Measurements from ENCODE around the gene PRPF19. TPM values are rescaled to one million over a fixed set of nuclear protein-coding genes. Genes with fewer than 3 reads are reported as not detected.

The PRPF19 gene
- total RNA-seq, 3 donors from 2014 or later: 61.1 to 74.1 (median 64.6) TPM

DNA sequence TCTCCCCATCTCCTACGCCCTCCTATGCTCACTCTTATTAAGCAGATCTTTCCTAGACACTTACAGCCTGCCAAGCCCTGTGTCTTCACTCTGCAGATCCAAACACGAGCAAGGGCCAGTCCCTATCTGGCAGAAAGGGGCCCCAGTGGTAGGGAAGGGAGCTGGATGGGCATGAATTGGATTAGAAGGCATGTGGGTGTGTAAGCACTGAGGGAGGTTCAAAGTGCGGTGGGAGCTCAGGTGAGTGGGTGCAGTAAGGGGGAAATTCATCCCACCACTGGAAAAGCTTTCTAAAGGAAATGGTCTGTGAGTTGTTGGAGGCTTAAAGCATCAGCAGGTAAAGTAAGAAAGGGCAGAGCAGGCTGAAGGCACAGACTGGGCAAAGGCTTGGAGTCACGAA lies 23.4 kb upstream of the PRPF19 start:
- TF ChIP-seq, protein P1, sequence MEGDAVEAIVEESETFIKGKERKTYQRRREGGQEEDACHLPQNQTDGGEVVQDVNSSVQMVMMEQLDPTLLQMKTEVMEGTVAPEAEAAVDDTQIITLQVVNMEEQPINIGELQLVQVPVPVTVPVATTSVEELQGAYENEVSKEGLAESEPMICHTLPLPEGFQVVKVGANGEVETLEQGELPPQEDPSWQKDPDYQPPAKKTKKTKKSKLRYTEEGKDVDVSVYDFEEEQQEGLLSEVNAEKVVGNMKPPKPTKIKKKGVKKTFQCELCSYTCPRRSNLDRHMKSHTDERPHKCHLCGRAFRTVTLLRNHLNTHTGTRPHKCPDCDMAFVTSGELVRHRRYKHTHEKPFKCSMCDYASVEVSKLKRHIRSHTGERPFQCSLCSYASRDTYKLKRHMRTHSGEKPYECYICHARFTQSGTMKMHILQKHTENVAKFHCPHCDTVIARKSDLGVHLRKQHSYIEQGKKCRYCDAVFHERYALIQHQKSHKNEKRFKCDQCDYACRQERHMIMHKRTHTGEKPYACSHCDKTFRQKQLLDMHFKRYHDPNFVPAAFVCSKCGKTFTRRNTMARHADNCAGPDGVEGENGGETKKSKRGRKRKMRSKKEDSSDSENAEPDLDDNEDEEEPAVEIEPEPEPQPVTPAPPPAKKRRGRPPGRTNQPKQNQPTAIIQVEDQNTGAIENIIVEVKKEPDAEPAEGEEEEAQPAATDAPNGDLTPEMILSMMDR (IDR thresholded peaks at IDR 0.05): no peak
- Histone ChIP-seq H3K4me3 (no peak overlapping the region), H3K9me3 (no peaks in the 10 kb centered on the region), H3K36me3 (ENCODE audit: low read depth) (no peaks in the 10 kb centered on the region), H3K4me1 (ENCODE audit: low read depth) (peaks cover 5% of the 10 kb centered on the region)
- ATAC-seq (no peak), DNase-seq (no peak)
- intact Hi-C loops (cut with DNase I, micrococcal nuclease): no loop called here

DNA sequence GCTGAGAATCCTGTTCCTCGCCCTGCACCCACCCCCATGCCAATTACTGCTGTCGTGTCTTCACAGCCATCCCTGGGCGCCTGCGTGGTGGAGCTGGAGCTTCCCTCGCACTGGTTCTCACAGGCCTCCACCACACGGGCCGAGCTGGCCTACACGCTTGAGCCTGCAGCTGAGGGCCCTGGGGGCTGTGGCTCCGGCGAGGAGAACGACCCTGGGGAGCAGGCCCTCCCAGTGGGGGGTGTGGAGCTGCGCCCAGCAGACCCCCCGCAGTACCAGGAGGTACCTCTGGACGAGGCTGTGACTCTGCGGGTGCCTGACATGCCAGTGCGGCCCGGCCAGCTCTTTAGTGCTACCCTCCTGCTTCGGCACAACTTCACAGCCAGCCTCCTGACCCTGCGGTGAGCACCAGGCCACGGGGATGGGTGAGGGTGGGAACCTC lies 22.2 kb upstream of the PRPF19 start:
- intact Hi-C loops (cut with DNase I, micrococcal nuclease): no loop called here
- Histone ChIP-seq H3K4me3 (no peak overlapping the region), H3K4me1 (ENCODE audit: low read depth) (peaks cover 17% of the 10 kb centered on the region), H3K36me3 (ENCODE audit: low read depth) (no peaks in the 10 kb centered on the region), H3K9me3 (no peaks in the 10 kb centered on the region)
- ATAC-seq: no peak
- TF ChIP-seq, protein P1 (IDR thresholded peaks at IDR 0.05): no peak
- DNase-seq: no peak

- intact Hi-C loops (cut with DNase I, micrococcal nuclease): no loop called here
- H3K9me3 ChIP-seq: no peaks in the 10 kb centered on the region
- peaks cover 17% of the 10 kb centered on the region for H3K4me1 ChIP-seq (ENCODE audit: low read depth)
- H3K36me3 ChIP-seq (ENCODE audit: low read depth): no peaks in the 10 kb centered on the region
- TF ChIP-seq, protein P1 (IDR thresholded peaks at IDR 0.05): no peak
- H3K4me3 ChIP-seq: no peak overlapping the region
- DNase-seq: no peak
- no peak for ATAC-seq
Measured at GRCh38 chr11:60927600-60927999, 21.2 kb upstream of the PRPF19 start.

DNA sequence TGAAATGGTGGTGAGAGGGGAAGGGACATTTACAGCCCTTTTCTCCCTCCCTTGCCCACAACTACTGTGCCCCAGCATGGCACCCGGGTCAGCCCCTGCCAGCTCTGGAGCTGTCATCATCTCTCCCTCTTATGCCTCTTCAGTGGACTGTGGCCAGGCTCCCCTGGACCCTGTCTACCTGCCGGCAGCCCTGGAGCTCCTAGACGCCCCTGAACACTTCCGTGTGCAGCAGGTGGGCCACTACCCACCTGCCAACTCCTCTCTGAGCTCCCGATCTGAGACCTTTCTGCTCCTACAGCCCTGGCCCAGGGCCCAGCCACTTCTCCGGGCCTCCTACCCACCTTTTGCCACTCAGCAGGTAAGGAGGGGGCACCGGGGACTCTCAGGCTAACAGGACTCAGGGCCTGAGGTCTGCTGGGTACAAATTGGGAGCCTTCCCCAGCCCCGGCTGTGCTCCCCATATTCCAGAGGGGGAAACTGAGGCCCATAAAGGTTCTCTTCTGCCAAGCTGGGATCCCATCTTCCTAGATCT lies 20.7 kb upstream of the PRPF19 start:
- Histone ChIP-seq H3K36me3 (ENCODE audit: low read depth) (no peaks in the 10 kb centered on the region), H3K4me1 (ENCODE audit: low read depth) (peaks cover 17% of the 10 kb centered on the region), H3K9me3 (no peaks in the 10 kb centered on the region), H3K4me3 (no peak overlapping the region)
- TF ChIP-seq, protein P1 (IDR thresholded peaks at IDR 0.05): no peak
- DNase-seq (no peak), ATAC-seq (no peak)
- intact Hi-C loops (cut with DNase I, micrococcal nuclease): no loop called here

DNA sequence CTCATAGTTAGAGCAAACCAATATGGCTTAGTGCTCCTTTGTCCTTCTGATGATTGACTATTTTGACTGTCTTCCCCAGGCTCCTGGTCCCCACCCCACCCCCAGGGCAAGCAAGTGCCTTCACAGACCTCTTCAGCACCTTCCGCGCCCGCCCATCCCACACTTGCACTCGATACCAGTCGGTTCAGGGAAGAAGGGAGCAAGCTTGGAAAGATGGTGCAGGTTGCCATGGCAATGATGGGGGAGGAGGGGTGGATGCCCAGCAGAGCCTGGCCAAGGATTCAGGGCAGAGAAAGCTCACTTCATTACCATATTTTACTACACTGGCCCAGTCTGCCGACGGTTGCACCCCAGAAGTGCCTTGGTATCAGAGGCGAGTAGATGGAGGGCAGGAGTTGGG lies 20.1 kb upstream of the PRPF19 start:
- Histone ChIP-seq H3K9me3 (no peaks in the 10 kb centered on the region), H3K4me1 (ENCODE audit: low read depth) (peaks cover 17% of the 10 kb centered on the region), H3K4me3 (no peak overlapping the region), H3K36me3 (ENCODE audit: low read depth) (peaks cover 2% of the 10 kb centered on the region)
- TF ChIP-seq, protein P1 (IDR thresholded peaks at IDR 0.05): no peak
- ATAC-seq (no peak), DNase-seq (no peak)
- intact Hi-C loops (cut with DNase I, micrococcal nuclease): no loop called here

GRCh38 chr11:60925868-60926267 lies 19.5 kb upstream of the PRPF19 start:
- Histone ChIP-seq H3K9me3 (no peaks in the 10 kb centered on the region), H3K4me1 (ENCODE audit: low read depth) (peaks cover 17% of the 10 kb centered on the region), H3K4me3 (no peak overlapping the region), H3K36me3 (ENCODE audit: low read depth) (peaks cover 3% of the 10 kb centered on the region)
- intact Hi-C loops (cut with DNase I, micrococcal nuclease): no loop called here
- ATAC-seq (no peak), DNase-seq (no peak)
- TF ChIP-seq, protein P1 (IDR thresholded peaks at IDR 0.05): no peak
